Breast epithelium (tissue), 3 donors: ENCODE data around the gene SMAD9.

Experiments used
- POLR2A ChIP-seq: fragments of 450-650 bp; IDR thresholded peaks from one replicate; pipeline ENCODE4 v1.6.1; 2016; ENCODE audit warnings: antibody characterized with exemption, mild to moderate bottlenecking, moderate library complexity
- TF ChIP-seq, protein P1 (sequence below), 3 donors: fragments of 450-650 bp; IDR thresholded peaks; one replicate each; pipeline ENCODE4 v1.5.1; 2016 to 2017; ENCODE audit warnings: antibody characterized with exemption in 3 of 3, mild to moderate bottlenecking in 3 of 3, moderate library complexity in 3 of 3

DNA sequence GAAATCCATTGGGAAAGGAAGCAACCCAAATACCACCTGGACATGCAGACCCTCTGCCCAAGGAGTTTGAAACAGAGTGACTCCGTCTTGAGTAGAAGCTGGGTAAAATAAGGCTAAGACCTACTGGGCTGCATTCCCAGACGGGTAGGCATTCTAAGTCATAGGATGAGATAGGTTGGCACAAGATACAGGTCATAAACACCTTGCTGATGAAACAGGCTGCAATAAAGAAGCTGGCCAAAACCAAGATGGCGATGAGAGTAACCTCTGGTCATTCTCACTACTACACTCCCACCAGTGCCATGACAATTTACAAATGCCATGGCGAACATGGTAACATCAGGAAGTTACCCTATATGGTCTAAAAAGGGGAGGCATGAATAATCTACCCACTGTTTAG lies 60.8 kb downstream of the SMAD9 start:
- TF ChIP-seq, protein P1, sequence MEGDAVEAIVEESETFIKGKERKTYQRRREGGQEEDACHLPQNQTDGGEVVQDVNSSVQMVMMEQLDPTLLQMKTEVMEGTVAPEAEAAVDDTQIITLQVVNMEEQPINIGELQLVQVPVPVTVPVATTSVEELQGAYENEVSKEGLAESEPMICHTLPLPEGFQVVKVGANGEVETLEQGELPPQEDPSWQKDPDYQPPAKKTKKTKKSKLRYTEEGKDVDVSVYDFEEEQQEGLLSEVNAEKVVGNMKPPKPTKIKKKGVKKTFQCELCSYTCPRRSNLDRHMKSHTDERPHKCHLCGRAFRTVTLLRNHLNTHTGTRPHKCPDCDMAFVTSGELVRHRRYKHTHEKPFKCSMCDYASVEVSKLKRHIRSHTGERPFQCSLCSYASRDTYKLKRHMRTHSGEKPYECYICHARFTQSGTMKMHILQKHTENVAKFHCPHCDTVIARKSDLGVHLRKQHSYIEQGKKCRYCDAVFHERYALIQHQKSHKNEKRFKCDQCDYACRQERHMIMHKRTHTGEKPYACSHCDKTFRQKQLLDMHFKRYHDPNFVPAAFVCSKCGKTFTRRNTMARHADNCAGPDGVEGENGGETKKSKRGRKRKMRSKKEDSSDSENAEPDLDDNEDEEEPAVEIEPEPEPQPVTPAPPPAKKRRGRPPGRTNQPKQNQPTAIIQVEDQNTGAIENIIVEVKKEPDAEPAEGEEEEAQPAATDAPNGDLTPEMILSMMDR (IDR thresholded peaks at IDR 0.05): no peak
- no peak for TF ChIP-seq POLR2A
